T-helper 17 cell (primary cell): ENCODE data around the gene RO60. TPM values are rescaled to one million over a fixed set of nuclear protein-coding genes. Genes with fewer than 3 reads are reported as not detected.

Source experiments
- ATAC-seq: fragments of 150-1000 bp; cut with Tn5 transposase; 2 replicates; pipeline ENCODE4 v1.10.0; 2021; ENCODE audit warnings: mild to moderate bottlenecking, moderate library complexity
- DNase-seq, 3 donors: peaks; one replicate each; pipeline versions ENCODE4 v3.0.0 to v3.0.0-alpha.2; 2020 to 2021
- H3K9me3 ChIP-seq: one replicate; pipeline ENCODE4 v1.7.0; 2013; ENCODE audit warnings: low read length, mild to moderate bottlenecking; ENCODE audit not compliant: control insufficient read depth, poor library complexity, severe bottlenecking
- H3K27ac Mint-ChIP-seq: one replicate; pipeline ENCODE4 v1.8.0; 2022; ENCODE audit warnings: mild to moderate bottlenecking, moderate library complexity, mixed read lengths
- H3K27me3 Mint-ChIP-seq: one replicate; pipeline ENCODE4 v1.8.0; 2022; ENCODE audit warnings: mixed read lengths
- H3K36me3 Mint-ChIP-seq: one replicate; pipeline ENCODE4 v1.8.0; 2022; ENCODE audit warnings: low read depth, mixed read lengths
- H3K4me1 Mint-ChIP-seq: one replicate; pipeline ENCODE4 v1.8.0; 2022; ENCODE audit warnings: mild to moderate bottlenecking, mixed read lengths
- H3K4me3 Mint-ChIP-seq: one replicate; pipeline ENCODE4 v1.8.0; 2022; ENCODE audit warnings: mild to moderate bottlenecking, moderate library complexity, mixed read lengths
- total RNA-seq, 4 donors: library from RNA in 2 of 4; stranded (reverse) in 2 of 4; gene quantifications; one replicate each; pipeline ENCODE4 v1.2.3 and lab custom pipeline; 2022 to 2026

Gene RO60
- total RNA-seq, 2 donors from 2014 or later: 44.0 to 58.2 TPM

DNA sequence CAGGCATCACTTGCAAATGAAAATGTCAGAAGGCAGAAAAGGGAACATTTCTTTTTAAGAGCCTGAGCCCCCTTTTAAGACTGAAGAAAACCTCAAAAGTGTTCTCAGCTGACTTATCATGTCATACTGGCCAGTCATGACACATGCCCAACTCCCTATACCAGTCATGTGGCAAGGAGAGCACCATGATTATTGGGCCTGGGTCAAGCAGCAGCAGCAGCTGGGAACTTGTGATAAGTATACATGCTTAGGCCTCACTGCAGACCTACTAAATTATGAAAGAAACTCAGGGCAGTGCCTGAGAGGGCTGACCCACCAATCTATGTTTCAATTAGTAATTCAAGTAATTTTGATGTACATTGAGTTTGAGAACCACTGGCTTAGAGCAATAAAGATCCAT is 8.6 kb downstream of the RO60 start:
- no peaks in the 10 kb centered on the region for H3K27me3 Mint-ChIP-seq

DNA sequence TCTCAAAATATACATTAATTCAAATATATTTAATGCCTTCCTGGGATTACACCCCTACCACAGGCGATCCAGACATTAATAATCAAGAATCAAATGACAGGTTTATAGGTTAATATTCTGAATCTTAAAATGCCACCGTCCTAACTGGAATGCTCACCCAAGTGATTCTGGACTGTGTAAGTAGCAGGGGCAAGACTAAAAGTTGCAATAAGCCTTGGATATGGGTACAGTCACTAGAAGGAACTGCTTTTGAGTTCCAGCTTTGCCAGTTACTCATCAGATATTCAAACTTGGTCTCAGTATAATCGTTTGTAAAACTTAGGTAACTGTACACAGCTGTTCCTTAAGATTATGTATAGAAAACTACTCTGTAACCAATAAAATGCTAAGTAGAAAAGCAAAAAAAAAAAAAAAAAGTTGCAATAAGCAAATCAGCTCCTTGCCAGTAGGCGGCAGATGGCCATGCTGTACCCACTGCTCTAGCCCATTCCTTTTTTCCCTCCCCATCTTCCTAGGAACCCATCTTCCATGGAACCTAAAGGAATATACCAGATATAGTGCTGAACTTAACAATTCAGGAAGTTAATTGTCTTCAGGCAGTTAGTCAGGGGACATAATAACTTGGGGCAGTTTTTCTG is 10.5 kb downstream of the RO60 start:
- Mint-ChIP-seq H3K4me1 (peaks cover 38% of the 10 kb centered on the region), H3K4me3 (peak overlapping the region; percentile 15), H3K27me3 (no peaks in the 10 kb centered on the region), H3K27ac (peak overlapping the region; percentile 51), H3K36me3 (peaks cover 8% of the 10 kb centered on the region)
- peak; percentile 44 for ATAC-seq
- DNase-seq: no peak
- H3K9me3 ChIP-seq: no peaks in the 10 kb centered on the region

More for the DNA sequence above, 8.6 kb downstream of the RO60 start:
- no peak overlapping the region for H3K4me3 Mint-ChIP-seq
- ATAC-seq: no peak
- H3K9me3 ChIP-seq: no peaks in the 10 kb centered on the region
- peaks cover 48% of the 10 kb centered on the region for H3K4me1 Mint-ChIP-seq
- DNase-seq: no peak
- H3K36me3 Mint-ChIP-seq: peaks cover 6% of the 10 kb centered on the region
- H3K27ac Mint-ChIP-seq: peak overlapping the region; percentile 78

DNA sequence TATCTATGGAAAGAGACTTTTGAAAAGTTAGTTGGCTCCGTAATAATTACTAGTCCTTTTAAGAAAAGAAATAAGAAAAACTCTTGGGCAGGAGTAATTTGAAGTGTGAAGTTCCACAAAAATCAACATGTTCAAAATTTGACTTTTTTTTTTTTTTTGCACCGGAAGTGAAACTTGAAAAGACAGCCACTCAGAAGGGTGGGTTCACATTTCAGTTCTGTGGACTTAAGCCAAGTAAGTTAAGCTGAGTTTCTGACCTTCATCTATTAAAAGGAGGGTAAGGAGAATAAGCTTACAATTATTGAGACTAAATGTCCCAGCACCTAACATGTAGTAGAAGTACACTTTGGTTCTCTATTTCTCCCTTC is 11.0 kb downstream of the RO60 start:
- H3K9me3 ChIP-seq: no peaks in the 10 kb centered on the region
- no peak for DNase-seq
- Mint-ChIP-seq H3K27ac (peak overlapping the region; percentile 51), H3K27me3 (no peaks in the 10 kb centered on the region), H3K36me3 (peaks cover 8% of the 10 kb centered on the region), H3K4me1 (peaks cover 34% of the 10 kb centered on the region), H3K4me3 (peak overlapping the region; percentile 15)
- no peak for ATAC-seq

DNA sequence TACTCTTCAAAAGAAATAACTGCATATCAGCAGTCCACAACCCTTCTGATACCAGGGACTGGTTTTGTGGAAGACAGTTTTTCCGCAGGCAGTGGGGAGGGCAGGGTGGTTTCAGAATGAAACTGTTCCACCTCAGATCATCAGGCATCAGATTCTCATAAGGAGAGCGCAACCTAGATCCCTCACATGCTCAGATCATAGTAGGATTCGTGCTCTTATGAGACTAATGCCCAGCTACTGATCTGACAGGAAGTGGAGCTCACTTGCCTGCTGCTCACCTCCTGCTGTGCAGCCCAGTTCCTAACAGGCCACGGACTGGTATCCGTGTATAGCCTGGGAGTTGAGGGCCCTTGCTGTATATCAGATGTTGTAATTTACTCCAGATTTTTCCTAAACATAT is 11.5 kb downstream of the RO60 start:
- ATAC-seq: peak; percentile 64
- H3K27ac Mint-ChIP-seq: no peak overlapping the region
- H3K27me3 Mint-ChIP-seq: no peaks in the 10 kb centered on the region
- H3K9me3 ChIP-seq: no peaks in the 10 kb centered on the region
- peaks cover 8% of the 10 kb centered on the region for H3K36me3 Mint-ChIP-seq
- H3K4me3 Mint-ChIP-seq: peak overlapping the region; percentile 25
- H3K4me1 Mint-ChIP-seq: peaks cover 32% of the 10 kb centered on the region
- no peak for DNase-seq

DNA sequence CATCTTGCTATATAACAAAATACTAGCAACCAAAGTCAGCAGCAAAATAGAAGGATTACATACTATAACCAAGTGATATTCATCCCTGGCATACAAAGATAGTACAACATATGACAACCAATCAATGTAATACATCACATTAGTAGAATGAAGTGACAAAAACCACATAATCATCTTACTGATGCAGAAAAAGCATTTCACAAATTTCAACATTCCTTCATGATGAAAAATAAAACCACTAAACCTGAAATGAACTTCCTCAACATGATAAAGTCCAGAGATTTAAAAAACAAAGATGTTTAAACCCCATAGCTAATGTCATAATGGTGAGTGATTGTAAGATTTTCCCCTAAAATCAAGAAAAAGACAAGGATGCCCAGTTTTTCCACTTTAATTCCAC is 18.6 kb downstream of the RO60 start:
- no peak for ATAC-seq
- peaks cover 2% of the 10 kb centered on the region for H3K36me3 Mint-ChIP-seq

DNA sequence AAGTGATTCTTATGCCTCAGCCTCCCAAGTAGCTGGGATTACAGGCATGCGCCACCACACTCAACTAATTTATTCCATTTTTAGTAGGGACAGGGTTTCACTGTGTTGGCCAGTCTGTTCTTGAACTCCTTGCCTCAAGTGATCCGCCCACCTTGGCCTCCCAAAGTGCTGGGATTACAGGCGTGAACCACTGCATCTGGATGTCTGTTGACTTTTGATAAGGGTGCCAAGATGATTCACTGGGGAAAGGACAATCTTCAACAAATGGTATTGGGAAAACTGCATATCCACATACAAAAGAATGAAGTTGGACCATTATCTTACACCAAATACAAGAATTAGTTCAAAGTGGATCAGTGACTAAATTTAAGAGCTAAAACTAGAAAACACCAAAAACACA is 19.8 kb downstream of the RO60 start:
- Mint-ChIP-seq H3K27ac (no peak overlapping the region), H3K4me3 (no peak overlapping the region), H3K36me3 (no peaks in the 10 kb centered on the region)

More for the DNA sequence above, 18.6 kb downstream of the RO60 start:
- no peaks in the 10 kb centered on the region for H3K27me3 Mint-ChIP-seq
- peak overlapping the region; percentile 19 for H3K27ac Mint-ChIP-seq
- no peak for DNase-seq
- H3K4me3 Mint-ChIP-seq: no peak overlapping the region
- peaks cover 4% of the 10 kb centered on the region for H3K4me1 Mint-ChIP-seq
- no peaks in the 10 kb centered on the region for H3K9me3 ChIP-seq

DNA sequence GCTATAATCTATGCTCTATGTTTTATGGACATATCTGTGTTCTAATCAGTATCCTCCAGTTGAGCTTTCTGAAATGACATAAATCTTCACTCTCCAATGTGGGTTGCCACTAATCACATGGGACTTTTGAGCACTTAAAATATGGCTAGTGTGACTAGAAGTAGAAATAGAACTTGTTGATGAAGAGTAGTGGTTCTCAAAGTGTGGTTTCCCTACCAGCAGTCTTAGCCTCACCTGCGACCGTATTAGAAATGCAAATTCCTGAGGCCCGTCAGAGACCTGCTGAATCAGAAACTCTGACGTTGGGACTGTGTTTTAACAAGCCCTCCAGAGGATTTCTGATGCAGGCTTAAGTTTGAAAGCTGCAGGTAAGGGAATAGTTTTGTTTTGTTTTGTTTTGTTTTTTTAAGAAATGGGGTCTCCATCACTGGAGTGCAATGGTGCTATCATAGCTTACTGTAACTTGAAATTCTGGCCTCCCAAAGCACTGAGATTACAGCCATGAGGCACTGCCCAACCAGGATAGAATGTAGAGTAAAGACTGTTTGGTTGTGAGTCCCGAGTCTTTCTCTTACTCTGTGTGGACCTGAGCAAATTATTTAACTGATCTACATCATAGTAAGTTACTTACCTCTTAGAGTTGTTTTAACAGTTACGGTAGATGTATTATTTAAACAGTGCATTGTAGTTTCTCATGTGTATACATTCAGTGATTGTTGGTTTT is 24.1 kb downstream of the RO60 start:
- ATAC-seq (no peak), DNase-seq (no peak)
- H3K9me3 ChIP-seq: no peaks in the 10 kb centered on the region
- Mint-ChIP-seq H3K4me3 (no peak overlapping the region), H3K4me1 (no peaks in the 10 kb centered on the region), H3K36me3 (peaks cover 3% of the 10 kb centered on the region), H3K27me3 (no peaks in the 10 kb centered on the region), H3K27ac (no peak overlapping the region)

More for the DNA sequence above, 19.8 kb downstream of the RO60 start:
- DNase-seq (no peak), ATAC-seq (no peak)
- no peaks in the 10 kb centered on the region for H3K27me3 Mint-ChIP-seq
- peaks cover 4% of the 10 kb centered on the region for H3K4me1 Mint-ChIP-seq
- no peaks in the 10 kb centered on the region for H3K9me3 ChIP-seq

DNA sequence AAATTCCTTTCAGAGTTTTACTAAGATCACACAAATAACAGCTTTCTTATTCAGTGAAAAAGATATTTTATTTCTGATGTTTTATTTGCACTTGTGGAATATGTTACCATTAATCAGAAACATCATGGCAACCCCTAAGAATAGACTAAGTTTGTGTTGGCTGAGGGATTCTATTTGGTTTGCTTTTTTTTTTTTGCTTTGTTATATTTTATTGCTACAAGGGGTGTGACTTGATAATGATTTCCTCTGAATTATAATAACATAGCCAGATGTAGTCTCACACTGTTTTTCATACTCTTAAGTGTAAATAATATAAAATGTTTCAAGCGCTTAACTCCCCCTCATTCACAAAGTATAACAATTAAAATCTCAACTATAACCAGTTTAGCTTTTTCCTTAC is 25.9 kb downstream of the RO60 start:
- Mint-ChIP-seq H3K27me3 (no peaks in the 10 kb centered on the region), H3K4me1 (no peaks in the 10 kb centered on the region), H3K27ac (no peak overlapping the region), H3K4me3 (no peak overlapping the region), H3K36me3 (peaks cover 3% of the 10 kb centered on the region)
- DNase-seq (no peak), ATAC-seq (no peak)
- H3K9me3 ChIP-seq: no peaks in the 10 kb centered on the region

DNA sequence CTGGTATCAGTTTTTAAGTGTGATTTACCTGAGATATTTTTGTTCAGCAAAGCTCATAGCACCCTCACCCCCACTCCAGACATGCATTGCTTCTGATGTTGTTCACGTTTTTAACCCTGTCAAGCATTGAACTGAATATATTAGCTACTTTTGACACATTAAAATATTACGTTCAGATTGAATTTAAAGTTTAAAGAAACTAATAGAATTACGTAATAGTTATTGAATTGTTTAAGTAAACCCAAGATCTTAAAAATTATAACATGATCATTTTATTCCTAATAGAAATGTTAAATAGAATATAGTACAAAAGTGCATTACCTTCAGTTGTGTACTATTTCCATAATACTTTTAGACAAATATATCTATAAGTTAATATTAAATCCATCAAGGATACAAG is 26.9 kb downstream of the RO60 start:
- no peak for ATAC-seq
- no peak for DNase-seq
- no peak overlapping the region for H3K27ac Mint-ChIP-seq

DNA sequence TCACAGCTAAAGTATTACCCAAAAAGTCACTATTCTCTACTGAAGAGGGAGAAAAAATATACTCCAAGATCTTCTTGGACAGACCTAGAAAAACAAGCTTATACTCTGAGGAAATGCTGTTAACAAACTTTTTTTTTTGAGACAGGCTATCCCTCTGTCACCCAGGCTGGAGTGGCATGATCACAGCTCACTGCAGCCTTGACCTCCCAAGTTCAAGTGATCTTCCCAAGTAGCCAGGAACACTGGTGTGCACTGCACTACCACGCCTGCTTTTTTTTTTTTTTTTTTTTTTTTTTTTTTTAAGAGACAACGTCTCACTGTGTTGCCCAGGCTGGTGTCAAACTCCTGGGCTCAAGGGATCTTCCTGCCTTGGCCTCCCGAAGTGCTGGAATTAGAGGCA is 28.5 kb downstream of the RO60 start:
- Mint-ChIP-seq H3K4me1 (no peaks in the 10 kb centered on the region), H3K4me3 (no peak overlapping the region), H3K27ac (peak overlapping the region; percentile 68), H3K27me3 (no peaks in the 10 kb centered on the region), H3K36me3 (peaks cover 3% of the 10 kb centered on the region)
- DNase-seq (no peak), ATAC-seq (no peak)
- H3K9me3 ChIP-seq: no peaks in the 10 kb centered on the region

More for the DNA sequence above, 26.9 kb downstream of the RO60 start:
- Mint-ChIP-seq H3K36me3 (peaks cover 3% of the 10 kb centered on the region), H3K27me3 (no peaks in the 10 kb centered on the region), H3K4me1 (no peaks in the 10 kb centered on the region), H3K4me3 (no peak overlapping the region)
- H3K9me3 ChIP-seq: no peaks in the 10 kb centered on the region

DNA sequence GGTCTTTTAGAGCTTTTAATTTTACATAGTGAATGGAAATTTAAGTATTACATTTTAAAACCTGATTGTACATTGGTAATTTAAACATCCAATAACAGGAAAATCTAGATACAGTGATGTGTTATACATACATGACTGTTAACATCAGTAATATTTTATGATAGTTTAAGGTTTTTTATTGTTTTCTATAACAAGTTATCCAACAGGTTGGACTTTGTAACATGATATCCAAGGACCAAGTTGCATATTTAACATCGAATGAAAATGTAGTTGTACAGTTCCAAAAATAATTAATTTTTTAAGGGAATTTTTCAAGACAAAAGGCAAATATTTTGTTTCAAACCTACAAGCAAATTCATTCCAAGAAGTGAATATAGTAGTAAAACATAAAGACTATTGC is 31.5 kb downstream of the RO60 start:
- no peak overlapping the region for H3K4me3 Mint-ChIP-seq

DNA sequence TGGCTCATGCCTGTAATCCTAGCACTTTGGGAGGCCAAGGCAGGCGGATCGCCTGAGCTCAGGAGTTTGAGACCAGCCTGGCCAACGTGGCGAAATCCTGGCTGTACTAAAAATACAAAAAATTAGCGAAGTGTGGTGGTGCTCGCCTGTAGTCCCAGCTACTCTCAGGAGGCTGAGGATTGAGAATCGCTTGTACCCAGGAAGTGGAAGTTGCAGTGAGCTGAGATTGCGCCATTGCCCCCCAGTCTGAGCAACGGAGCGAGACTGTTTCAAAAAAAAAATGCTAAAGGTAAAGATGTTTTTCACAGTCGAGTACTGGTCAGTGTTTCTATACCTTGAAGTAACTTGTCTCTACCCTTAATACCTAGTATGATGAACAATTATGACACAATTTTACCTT is 34.7 kb downstream of the RO60 start:
- ATAC-seq: no peak
- no peaks in the 10 kb centered on the region for H3K36me3 Mint-ChIP-seq
- no peaks in the 10 kb centered on the region for H3K27me3 Mint-ChIP-seq

More for the DNA sequence above, 31.5 kb downstream of the RO60 start:
- no peaks in the 10 kb centered on the region for H3K36me3 Mint-ChIP-seq
- H3K9me3 ChIP-seq: no peaks in the 10 kb centered on the region
- ATAC-seq (no peak), DNase-seq (no peak)
- no peaks in the 10 kb centered on the region for H3K27me3 Mint-ChIP-seq
- H3K4me1 Mint-ChIP-seq: peaks cover 2% of the 10 kb centered on the region
- no peak overlapping the region for H3K27ac Mint-ChIP-seq

DNA sequence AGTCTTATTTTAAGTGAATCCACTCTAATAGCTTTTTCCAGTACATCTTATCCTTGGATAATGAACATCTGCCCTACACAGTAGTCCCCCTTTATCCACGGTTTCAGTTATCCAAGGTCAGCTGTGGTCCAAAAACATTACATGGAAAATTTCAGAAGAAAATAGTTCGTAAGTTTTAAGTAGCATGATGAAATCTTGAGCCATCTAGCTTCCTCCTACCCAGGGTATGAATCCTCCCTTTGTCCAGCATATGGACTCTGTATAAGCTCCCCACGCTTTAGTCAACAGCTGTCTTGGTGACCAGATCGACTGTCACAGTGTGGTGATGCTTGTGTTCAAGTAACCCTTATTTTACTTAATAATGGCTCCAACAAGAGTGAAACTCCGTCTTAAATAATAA is 43.2 kb downstream of the RO60 start:
- no peaks in the 10 kb centered on the region for H3K27me3 Mint-ChIP-seq
- ATAC-seq: no peak
- no peaks in the 10 kb centered on the region for H3K36me3 Mint-ChIP-seq
- peaks cover 15% of the 10 kb centered on the region for H3K4me1 Mint-ChIP-seq
- peak overlapping the region; percentile 63 for H3K4me3 Mint-ChIP-seq
- no peak for DNase-seq
- no peaks in the 10 kb centered on the region for H3K9me3 ChIP-seq
- H3K27ac Mint-ChIP-seq: no peak overlapping the region

More for the DNA sequence above, 34.7 kb downstream of the RO60 start:
- Mint-ChIP-seq H3K4me1 (peaks cover 2% of the 10 kb centered on the region), H3K4me3 (no peak overlapping the region), H3K27ac (no peak overlapping the region)
- no peaks in the 10 kb centered on the region for H3K9me3 ChIP-seq
- DNase-seq: no peak
